GM12878 (cell line): ENCODE results near the gene CDK5RAP1. TPM values are rescaled to one million over a fixed set of nuclear protein-coding genes. Genes with fewer than 3 reads are reported as not detected.

Source experiments
- BCL11A ChIP-seq: IDR thresholded peaks from 2 replicates; pipeline ENCODE4 v1.6.1; 2011; ENCODE audit warnings: low read depth, low read length
- BHLHE40 ChIP-seq, 2 experiments: fragments of 450-650 bp in 1 of 2; IDR thresholded peaks; 2 replicates each; pipeline ENCODE4 v1.6.1; 2011 to 2017; ENCODE audit warnings: low read depth in 2 of 2, borderline replicate concordance in 1 of 2, improper control_type of control experiment in 1 of 2, low read length in 1 of 2, mild to moderate bottlenecking in 1 of 2
- BMI1 ChIP-seq: fragments of 450-650 bp; IDR thresholded peaks from 2 replicates; pipeline ENCODE4 v1.6.1; 2016; ENCODE audit warnings: mild to moderate bottlenecking, moderate library complexity, borderline replicate concordance
- DPF2 ChIP-seq: fragments of 450-650 bp; IDR thresholded peaks from 2 replicates; pipeline ENCODE4 v1.6.1; 2017; ENCODE audit warnings: mild to moderate bottlenecking
- IRF3 ChIP-seq: fragments of 450-650 bp; IDR thresholded peaks from 2 replicates; pipeline ENCODE4 v1.6.1; 2014; ENCODE audit warnings: mild to moderate bottlenecking
- JUND ChIP-seq: IDR thresholded peaks from 2 replicates; pipeline ENCODE4 v1.6.1; 2012; ENCODE audit warnings: low read depth, mild to moderate bottlenecking, low read length, improper control_type of control experiment, moderate library complexity
- KLF5 ChIP-seq: fragments of 450-650 bp; IDR thresholded peaks from 2 replicates; pipeline ENCODE4 v1.6.1; 2014; ENCODE audit warnings: mild to moderate bottlenecking; ENCODE audit not compliant: partially characterized antibody
- MEF2B ChIP-seq: fragments of 450-650 bp; IDR thresholded peaks from 2 replicates; pipeline ENCODE4 v1.6.1; 2018; ENCODE audit warnings: mild to moderate bottlenecking, moderate library complexity; ENCODE audit not compliant: partially characterized antibody, poor library complexity, severe bottlenecking
- MTA3 ChIP-seq: IDR thresholded peaks from 2 replicates; pipeline ENCODE4 v1.6.1; 2012; ENCODE audit warnings: low read length, inconsistent platforms, borderline replicate concordance
- NR2C1 ChIP-seq: fragments of 450-650 bp; IDR thresholded peaks from 2 replicates; pipeline ENCODE4 v1.6.1; 2017; ENCODE audit warnings: antibody characterized with exemption, mild to moderate bottlenecking, moderate library complexity
- POLR2A ChIP-seq: IDR thresholded peaks from 2 replicates; pipeline ENCODE4 v1.6.1; 2011; ENCODE audit warnings: low read depth, mild to moderate bottlenecking, low read length
- POLR2AphosphoS2 ChIP-seq: IDR thresholded peaks from 2 replicates; pipeline ENCODE4 v1.6.1; 2011; ENCODE audit warnings: low read depth, mild to moderate bottlenecking, low read length, improper control_type of control experiment, moderate library complexity
- PRDM15 ChIP-seq: fragments of 450-650 bp; formaldehyde crosslinking; IDR thresholded peaks from 2 replicates; pipeline ENCODE4 v1.4.0; 2020; ENCODE audit warnings: mild to moderate bottlenecking, moderate library complexity
- SMARCA5 ChIP-seq: fragments of 450-650 bp; IDR thresholded peaks from 2 replicates; pipeline ENCODE4 v1.6.1; 2017; ENCODE audit warnings: mild to moderate bottlenecking
- SP1 ChIP-seq: IDR thresholded peaks from one replicate; pipeline ENCODE4 v1.6.1; 2011; ENCODE audit warnings: low read depth, low read length
- SPI1 ChIP-seq: IDR thresholded peaks from 2 replicates; pipeline ENCODE4 v1.6.1; 2011; ENCODE audit warnings: low read depth, mild to moderate bottlenecking, low read length, moderate library complexity, borderline replicate concordance; ENCODE audit not compliant: insufficient read depth
- SREBF2 ChIP-seq: IDR thresholded peaks from 2 replicates; pipeline ENCODE4 v1.6.1; 2012; ENCODE audit warnings: mild to moderate bottlenecking, low read length
- ZBTB40 ChIP-seq: fragments of 450-650 bp; IDR thresholded peaks from 2 replicates; pipeline ENCODE4 v1.6.1; 2016; ENCODE audit warnings: mild to moderate bottlenecking, moderate library complexity, borderline replicate concordance
- ZNF24 ChIP-seq: fragments of 450-650 bp; IDR thresholded peaks from 2 replicates; pipeline ENCODE4 v1.6.1; 2017; ENCODE audit warnings: antibody characterized with exemption, mild to moderate bottlenecking
- ZNF274 ChIP-seq: IDR thresholded peaks from one replicate; pipeline ENCODE4 v1.8.0; 2011; ENCODE audit not compliant: insufficient read length, insufficient read depth
- polyA plus RNA-seq, 11 experiments: library from polyadenylated mRNA; depleted of rRNA in 4 of 11; unstranded in 6 of 11; stranded (reverse) in 5 of 11; fragments of >200 nt; fragmentation: Nextera tagmentation in 4 of 11; fragmentation: Illumina TruSeq in 1 of 11; extraction: Ambion mirVana in 4 of 11; extraction: Trizol in 1 of 11; gene quantifications; 1 replicate in 1 of 11; 2 replicates in 10 of 11; pipeline versions ENCODE4 v1.2.1 to v1.2.3, GENCODE V29; 2011 to 2016; ENCODE audit warnings: inconsistent platforms in 2 of 11, missing spikeins in 2 of 11, low read depth in 1 of 11
- total RNA-seq, 4 experiments: library from RNA; depleted of rRNA in 3 of 4; stranded (reverse); fragments of >200 nt in 3 of 4; fragmentation: Illumina TruSeq in 1 of 4; extraction: Trizol in 1 of 4; gene quantifications; 2 replicates each; pipeline versions ENCODE4 v1.2.1 to v1.2.3, GENCODE V29; 2013 to 2021
- TF ChIP-seq, protein P1 (sequence below): IDR thresholded peaks from 2 replicates; pipeline ENCODE4 v1.6.1; 2011; ENCODE audit warnings: borderline replicate concordance, low read depth, mild to moderate bottlenecking, moderate library complexity, mixed read lengths, low read length; ENCODE audit not compliant: insufficient read depth; ENCODE audit errors: extremely low read length

Gene CDK5RAP1
- total and polyA plus RNA-seq, 10 of the 15 experiments (the other 5 are each of a cell fraction or from before 2014, with no cell fraction given): 30.4 to 67.6 (median 38.8) TPM

DNA sequence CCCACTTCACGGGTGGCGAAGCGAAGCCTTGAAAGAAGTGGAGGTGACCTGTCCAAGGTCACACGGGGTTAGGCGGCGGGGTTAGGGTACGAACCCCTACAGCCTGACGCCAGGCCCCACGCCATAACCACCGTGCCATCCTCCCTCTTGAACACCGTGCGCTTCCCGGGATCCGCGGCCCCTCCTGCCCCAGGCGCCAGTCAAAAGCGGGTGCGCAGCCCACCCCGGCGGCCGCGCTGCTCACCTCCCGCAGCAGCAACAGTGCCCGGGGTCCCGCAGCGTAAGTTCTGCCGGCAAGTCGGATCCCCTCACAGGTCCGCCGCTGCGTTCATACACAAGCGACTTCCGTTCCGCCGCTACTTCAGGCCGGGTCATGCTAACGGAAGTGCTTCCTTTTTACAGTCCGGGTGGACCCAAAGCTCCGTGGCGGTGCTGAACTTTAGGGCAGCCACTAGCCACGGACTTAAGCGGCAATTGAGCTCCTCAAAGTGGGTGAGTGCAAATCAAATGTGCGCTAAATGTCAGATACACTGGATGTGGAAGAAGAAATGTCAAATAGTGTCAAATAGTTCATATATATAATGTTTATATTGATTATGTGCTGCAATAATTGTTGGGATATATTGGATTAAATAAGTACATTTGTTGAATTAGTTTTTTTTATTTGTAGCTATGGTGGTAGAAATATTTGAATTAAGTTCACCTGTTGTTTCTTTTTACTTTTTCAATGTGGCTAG, at the start of gene CDK5RAP1 (continued):
- TF ChIP-seq POLR2AphosphoS2 (peak; percentile 74), MEF2B (no peak), BMI1 (no peak), BCL11A (0 out of 2 replicates have a peak, but pooled peaks have one; percentile 48), JUND (0 out of 2 replicates have a peak, but pooled peaks have one; percentile 19), ZNF274 (no peak), MTA3 (no peak), POLR2A (peak; percentile 89), SREBF2 (peak; percentile 71), SMARCA5 (peak; percentile 93), KLF5 (peak; percentile 29), DPF2 (0 out of 2 replicates have a peak, but pooled peaks have one; percentile 29), IRF3 (peak; percentile 56; the same call in 1 of the 2 replicates), ZNF24 (0 out of 2 replicates have a peak, but pooled peaks have one; percentile 34), NR2C1 (peak; percentile 88), SPI1 (no peak), PRDM15 (CRISPR knock-in tag) (no peak), SP1 (peak; percentile 67), ZBTB40 (peak; percentile 100), BHLHE40 (IDR thresholded peaks at IDR 0.05; ENCODE audit: borderline replicate concordance in 1 of 2, low read depth in 2 of 2, low read length in 1 of 2) (peak; percentile 21 to 42; a peak in 2 of 4 replicates)
- TF ChIP-seq, protein P1, sequence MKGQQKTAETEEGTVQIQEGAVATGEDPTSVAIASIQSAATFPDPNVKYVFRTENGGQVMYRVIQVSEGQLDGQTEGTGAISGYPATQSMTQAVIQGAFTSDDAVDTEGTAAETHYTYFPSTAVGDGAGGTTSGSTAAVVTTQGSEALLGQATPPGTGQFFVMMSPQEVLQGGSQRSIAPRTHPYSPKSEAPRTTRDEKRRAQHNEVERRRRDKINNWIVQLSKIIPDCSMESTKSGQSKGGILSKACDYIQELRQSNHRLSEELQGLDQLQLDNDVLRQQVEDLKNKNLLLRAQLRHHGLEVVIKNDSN: no peak
